SH-SY5Y (cell line): ENCODE measurements around the gene NRG2.

Experiments
- GATA2 ChIP-seq: IDR thresholded peaks from 2 replicates; pipeline ENCODE4 v1.6.1; 2011; ENCODE audit warnings: mild to moderate bottlenecking, low read depth, low read length
- GATA3 ChIP-seq: IDR thresholded peaks from 2 replicates; pipeline ENCODE4 v1.6.1; 2011; ENCODE audit warnings: low read depth, mild to moderate bottlenecking, low read length, moderate library complexity

- no peak for TF ChIP-seq GATA2
- no peak for TF ChIP-seq GATA3
Observed at GRCh38 chr5:139835656-139836055, 207.4 kb downstream of the NRG2 start.
